NCI-H748 (cell line): Measurements from ENCODE around the gene PLPPR1.
"Not testable (repeated sequence)": the region's sequence is repeated elsewhere in the genome, so short reads cannot be mapped to it uniquely, and the experiment has no call there.

ENCODE experiments used
- DNase-seq: peaks from one replicate; lab custom pipeline; 2025; ENCODE audit not compliant: unreplicated experiment; lab: John Stamatoyannopoulos, UW

The PLPPR1 gene

GRCh38 chr9:101119206-101119819 lies 90.8 kb downstream of the PLPPR1 start:
- peak; percentile 77 for DNase-seq

- DNase-seq, result no peak
These were observed 93.4 kb downstream of the PLPPR1 start for GRCh38 chr9:101121836-101122399.

GRCh38 chr9:101126556-101126955 lies 98.0 kb downstream of the PLPPR1 start:
- DNase-seq, result no peak

- DNase-seq, result not testable (repeated sequence)
These were observed 98.8 kb downstream of the PLPPR1 start for GRCh38 chr9:101127369-101127768.

GRCh38 chr9:101128623-101129022 lies 100.1 kb downstream of the PLPPR1 start:
- DNase-seq, result no peak

GRCh38 chr9:101130054-101130453 lies 101.5 kb downstream of the PLPPR1 start:
- no peak for DNase-seq

- no peak for DNase-seq
These were observed 102.8 kb downstream of the PLPPR1 start for GRCh38 chr9:101131326-101131725.

GRCh38 chr9:101132801-101133200 lies 104.3 kb downstream of the PLPPR1 start:
- DNase-seq, result no peak

- DNase-seq, result no peak
These were observed 110.0 kb downstream of the PLPPR1 start for GRCh38 chr9:101138509-101138908.

- DNase-seq, result peak; percentile 72
These were observed 110.6 kb downstream of the PLPPR1 start for GRCh38 chr9:101139082-101139481.

GRCh38 chr9:101140764-101141163 lies 112.2 kb downstream of the PLPPR1 start:
- DNase-seq, result no peak

GRCh38 chr9:101146508-101146907 lies 118.0 kb downstream of the PLPPR1 start:
- no peak for DNase-seq

GRCh38 chr9:101148344-101148743 lies 119.8 kb downstream of the PLPPR1 start:
- DNase-seq, result no peak

- DNase-seq, result no peak
These were observed 129.8 kb downstream of the PLPPR1 start for GRCh38 chr9:101158361-101158760.

- DNase-seq, result no peak
These were observed 133.7 kb downstream of the PLPPR1 start for GRCh38 chr9:101162231-101162630.

GRCh38 chr9:101165131-101165530 lies 136.6 kb downstream of the PLPPR1 start:
- no peak for DNase-seq

- no peak for DNase-seq
These were observed 139.1 kb downstream of the PLPPR1 start for GRCh38 chr9:101167490-101168134.

- no peak for DNase-seq
These were observed 144.1 kb downstream of the PLPPR1 start for GRCh38 chr9:101172616-101173015.

- no peak for DNase-seq
These were observed 145.4 kb downstream of the PLPPR1 start for GRCh38 chr9:101173907-101174306.

- no peak for DNase-seq
These were observed 147.9 kb downstream of the PLPPR1 start for GRCh38 chr9:101176384-101176783.

- no peak for DNase-seq
These were observed 156.3 kb downstream of the PLPPR1 start for GRCh38 chr9:101184813-101185278.

GRCh38 chr9:101191723-101192122 lies 163.2 kb downstream of the PLPPR1 start:
- no peak for DNase-seq
